ENCODE results near the gene ITGA5. TPM values are rescaled to one million over a fixed set of nuclear protein-coding genes. Genes with fewer than 3 reads are reported as not detected.

Gene ITGA5
- total RNA-seq, 1 experiment from 2014 or later = 35.9 TPM

- H3K79me2 ChIP-seq (ENCODE audit: low read length) = no peaks in the 10 kb centered on the region
- no peaks in the 10 kb centered on the region for H3F3A ChIP-seq (ENCODE audit: low read length, unreplicated experiment)
- no peaks in the 10 kb centered on the region for H3K9me3 ChIP-seq (ENCODE audit: low read length)
- TF ChIP-seq EZH2 (IDR thresholded peaks at IDR 0.05; ENCODE audit: low read length, unreplicated experiment) (no peak), EZH2phosphoT487 (IDR thresholded peaks at IDR 0.05; ENCODE audit: borderline replicate concordance, low read length) (no peak), CTCF (conservative IDR thresholded peaks at IDR 0.05; ENCODE audit: low read depth, low read length) (no peak)
- DNase-seq (peak; percentile 30), ATAC-seq (no peak)
- H3K36me3 ChIP-seq (ENCODE audit: low read depth, low read length) = no peaks in the 10 kb centered on the region
- no peak overlapping the region for H3K27ac ChIP-seq (ENCODE audit: low read length)
- no peaks in the 10 kb centered on the region for H3K27me3 ChIP-seq (ENCODE audit: low read length)
- no peaks in the 10 kb centered on the region for H3K9me2 ChIP-seq (replicated peaks; ENCODE audit: low read length)
- H2AFZ ChIP-seq (ENCODE audit: low read length) = peak overlapping the region; percentile 33; the same call in 1 of the 2 replicates
- peaks cover 41% of the 10 kb centered on the region for H3K4me1 ChIP-seq (ENCODE audit: insufficient read depth, low read length)
- no peak overlapping the region for H3K4me3 ChIP-seq (ENCODE audit: low read length)
- peak overlapping the region; percentile 48 for H3K4me2 ChIP-seq (ENCODE audit: low read length)
- CTCF ChIA-PET = interaction anchor here (2.5 kb wide), 1 partner anchor 30 kb away, joined by 8 read pairs; no protein-coding TSS in a partner anchor
- no TSS peak for BruUV-seq (replicated peaks)
- H4K20me1 ChIP-seq (ENCODE audit: low read length) = no peaks in the 10 kb centered on the region
- POLR2A ChIA-PET (ENCODE audit: unreplicated experiment) = no interaction called here
- intact Hi-C loops (cut with micrococcal nuclease) = no loop called here
- no peak overlapping the region for H3K9ac ChIP-seq (ENCODE audit: low read length)
Measured at GRCh38 chr12:54429014-54429471, 10.0 kb upstream of the ITGA5 start.

- intact Hi-C loops (cut with micrococcal nuclease) = no loop called here
- CTCF ChIA-PET = interaction anchor here (2.5 kb wide), 1 partner anchor 29 kb away, joined by 8 read pairs; no protein-coding TSS in a partner anchor
- no peak overlapping the region for H3K9ac ChIP-seq (ENCODE audit: low read length)
- no peaks in the 10 kb centered on the region for H3K79me2 ChIP-seq (ENCODE audit: low read length)
- ATAC-seq (no peak; the same call in 1 of the 2 replicates), DNase-seq (no peak)
- no peaks in the 10 kb centered on the region for H3K27me3 ChIP-seq (ENCODE audit: low read length)
- POLR2A ChIA-PET (ENCODE audit: unreplicated experiment) = no interaction called here
- H3K4me3 ChIP-seq (ENCODE audit: low read length) = no peak overlapping the region
- no TSS peak for BruUV-seq (replicated peaks)
- no peaks in the 10 kb centered on the region for H3K9me2 ChIP-seq (replicated peaks; ENCODE audit: low read length)
- peaks cover 47% of the 10 kb centered on the region for H3K4me1 ChIP-seq (ENCODE audit: insufficient read depth, low read length)
- no peaks in the 10 kb centered on the region for H3F3A ChIP-seq (ENCODE audit: low read length, unreplicated experiment)
- H3K4me2 ChIP-seq (ENCODE audit: low read length) = peak overlapping the region; percentile 48
- no peak overlapping the region for H3K27ac ChIP-seq (ENCODE audit: low read length)
- no peaks in the 10 kb centered on the region for H3K36me3 ChIP-seq (ENCODE audit: low read depth, low read length)
- no peaks in the 10 kb centered on the region for H4K20me1 ChIP-seq (ENCODE audit: low read length)
- TF ChIP-seq EZH2 (IDR thresholded peaks at IDR 0.05; ENCODE audit: low read length, unreplicated experiment) (no peak), EZH2phosphoT487 (IDR thresholded peaks at IDR 0.05; ENCODE audit: borderline replicate concordance, low read length) (no peak), CTCF (conservative IDR thresholded peaks at IDR 0.05; ENCODE audit: low read depth, low read length) (no peak)
- no peaks in the 10 kb centered on the region for H3K9me3 ChIP-seq (ENCODE audit: low read length)
- no peak overlapping the region for H2AFZ ChIP-seq (ENCODE audit: low read length)
Measured at GRCh38 chr12:54428050-54429013, 9.3 kb upstream of the ITGA5 start.
